GM12873 (cell line): ENCODE data around the gene MICALL1.

Experiments
- TF ChIP-seq, protein P1 (sequence below): IDR thresholded peaks from 2 replicates; pipeline ENCODE4 v1.5.1; 2012; ENCODE audit warnings: low read depth, mild to moderate bottlenecking, moderate library complexity, low read length, control low read depth; ENCODE audit not compliant: insufficient read depth; ENCODE audit errors: missing control alignments

MICALL1 gene

DNA sequence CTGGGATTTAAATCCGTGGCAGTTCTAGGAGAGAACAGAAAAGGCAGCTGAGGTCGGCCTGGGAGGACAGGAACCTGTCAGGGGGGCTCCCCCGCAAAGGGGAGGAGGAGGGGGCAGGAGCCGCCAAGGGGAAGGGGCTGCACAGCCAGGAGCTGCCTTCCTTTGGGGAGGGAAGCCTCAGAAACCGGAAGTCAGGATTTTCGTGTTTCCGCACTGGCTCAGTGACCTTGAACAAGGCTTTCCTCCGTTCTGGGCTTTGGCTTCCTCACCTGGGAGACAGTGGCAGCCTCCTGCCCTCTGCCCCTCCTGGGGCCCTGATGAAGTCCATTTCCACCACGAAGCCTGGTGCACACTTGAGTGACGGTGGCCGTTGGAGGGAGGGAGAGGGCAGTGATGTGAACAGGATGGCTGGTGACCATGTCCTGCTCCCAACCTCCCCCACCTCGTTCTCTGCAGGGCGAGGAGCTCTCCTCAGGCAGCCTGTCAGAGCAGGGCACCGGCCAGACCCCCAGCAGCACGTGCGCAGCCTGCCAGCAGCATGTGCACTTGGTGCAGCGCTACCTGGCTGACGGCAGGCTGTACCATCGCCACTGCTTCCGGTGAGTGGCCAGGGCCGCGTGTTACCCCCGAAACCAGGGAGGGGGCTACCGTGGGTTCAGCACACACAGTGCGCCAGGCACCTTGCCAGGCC lies 12.6 kb downstream of the MICALL1 start:
- TF ChIP-seq, protein P1, sequence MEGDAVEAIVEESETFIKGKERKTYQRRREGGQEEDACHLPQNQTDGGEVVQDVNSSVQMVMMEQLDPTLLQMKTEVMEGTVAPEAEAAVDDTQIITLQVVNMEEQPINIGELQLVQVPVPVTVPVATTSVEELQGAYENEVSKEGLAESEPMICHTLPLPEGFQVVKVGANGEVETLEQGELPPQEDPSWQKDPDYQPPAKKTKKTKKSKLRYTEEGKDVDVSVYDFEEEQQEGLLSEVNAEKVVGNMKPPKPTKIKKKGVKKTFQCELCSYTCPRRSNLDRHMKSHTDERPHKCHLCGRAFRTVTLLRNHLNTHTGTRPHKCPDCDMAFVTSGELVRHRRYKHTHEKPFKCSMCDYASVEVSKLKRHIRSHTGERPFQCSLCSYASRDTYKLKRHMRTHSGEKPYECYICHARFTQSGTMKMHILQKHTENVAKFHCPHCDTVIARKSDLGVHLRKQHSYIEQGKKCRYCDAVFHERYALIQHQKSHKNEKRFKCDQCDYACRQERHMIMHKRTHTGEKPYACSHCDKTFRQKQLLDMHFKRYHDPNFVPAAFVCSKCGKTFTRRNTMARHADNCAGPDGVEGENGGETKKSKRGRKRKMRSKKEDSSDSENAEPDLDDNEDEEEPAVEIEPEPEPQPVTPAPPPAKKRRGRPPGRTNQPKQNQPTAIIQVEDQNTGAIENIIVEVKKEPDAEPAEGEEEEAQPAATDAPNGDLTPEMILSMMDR, result no peak

GRCh38 chr22:37920126-37920525 lies 14.0 kb downstream of the MICALL1 start:
- TF ChIP-seq, protein P1, result no peak

DNA sequence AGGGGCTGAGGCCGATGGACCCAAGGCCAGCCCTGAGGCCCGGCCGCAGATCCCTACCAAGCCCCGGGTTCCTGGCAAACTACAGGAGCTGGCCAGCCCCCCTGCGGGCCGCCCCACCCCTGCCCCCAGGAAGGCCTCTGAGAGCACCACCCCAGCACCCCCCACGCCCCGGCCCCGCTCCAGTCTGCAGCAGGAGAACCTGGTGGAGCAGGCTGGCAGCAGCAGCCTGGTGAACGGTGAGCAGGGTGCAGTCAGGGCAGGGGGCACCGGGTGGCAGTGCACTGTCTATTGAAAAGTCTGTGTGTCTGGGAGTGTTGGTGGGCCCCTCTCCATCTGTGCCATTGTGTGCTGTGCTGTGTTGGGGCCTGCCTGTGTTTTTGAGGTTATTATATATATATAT lies 16.1 kb downstream of the MICALL1 start:
- TF ChIP-seq, protein P1, result no peak

DNA sequence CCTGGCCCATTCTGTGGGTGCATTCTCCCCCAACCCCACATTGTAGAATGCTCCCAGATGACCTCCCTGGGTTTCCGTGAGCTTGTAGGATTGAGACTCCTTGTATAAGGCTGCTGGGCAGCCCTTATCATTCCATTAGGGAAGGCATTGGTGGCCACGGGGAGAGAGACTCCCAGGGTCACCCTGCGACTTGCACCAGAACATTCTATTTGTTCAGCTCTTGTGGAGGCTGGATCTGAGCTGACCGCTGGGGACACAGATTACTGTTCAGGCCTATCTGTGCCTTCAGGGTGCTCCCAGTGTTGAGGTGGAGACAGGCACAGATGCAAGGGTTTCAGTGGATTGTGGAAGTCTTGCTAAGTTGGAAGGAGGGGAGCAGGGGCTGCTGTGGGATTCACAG lies 17.8 kb downstream of the MICALL1 start:
- TF ChIP-seq, protein P1, result no peak

GRCh38 chr22:37924386-37925065 lies 18.4 kb downstream of the MICALL1 start:
- TF ChIP-seq, protein P1, result no peak

GRCh38 chr22:37925330-37925729 lies 19.2 kb downstream of the MICALL1 start:
- TF ChIP-seq, protein P1, result no peak

- TF ChIP-seq, protein P1, result no peak
Observed at GRCh38 chr22:37925767-37926166, 19.7 kb downstream of the MICALL1 start.
